Astrocyte of the cerebellum (primary cell): Measurements from ENCODE around the gene MICAL3.

Source experiments
- DNase-seq: peaks from one replicate; pipeline ENCODE4 v3.0.0-alpha.2; 2011; ENCODE audit warnings: low read depth
- H3K4me3 ChIP-seq: 2 replicates; pipeline ENCODE4 v1.5.1; 2011; ENCODE audit warnings: mild to moderate bottlenecking, low read depth, low read length, moderate library complexity
- CTCF ChIP-seq: IDR thresholded peaks from 2 replicates; pipeline ENCODE4 v1.5.1; 2012; ENCODE audit warnings: low read length, low read depth, moderate library complexity, mild to moderate bottlenecking; ENCODE audit errors: missing control alignments
- in situ Hi-C: cut with HindIII; loops from 2 replicates; pipeline ENCODE4 v1.10.0; 2017; ENCODE audit warnings: low sequenced_read_pairs

MICAL3 gene

GRCh38 chr22:17827466-17827865 lies 196.9 kb downstream of the MICAL3 start:
- in situ Hi-C loops, result no loop called here
- TF ChIP-seq CTCF, result no peak

DNA sequence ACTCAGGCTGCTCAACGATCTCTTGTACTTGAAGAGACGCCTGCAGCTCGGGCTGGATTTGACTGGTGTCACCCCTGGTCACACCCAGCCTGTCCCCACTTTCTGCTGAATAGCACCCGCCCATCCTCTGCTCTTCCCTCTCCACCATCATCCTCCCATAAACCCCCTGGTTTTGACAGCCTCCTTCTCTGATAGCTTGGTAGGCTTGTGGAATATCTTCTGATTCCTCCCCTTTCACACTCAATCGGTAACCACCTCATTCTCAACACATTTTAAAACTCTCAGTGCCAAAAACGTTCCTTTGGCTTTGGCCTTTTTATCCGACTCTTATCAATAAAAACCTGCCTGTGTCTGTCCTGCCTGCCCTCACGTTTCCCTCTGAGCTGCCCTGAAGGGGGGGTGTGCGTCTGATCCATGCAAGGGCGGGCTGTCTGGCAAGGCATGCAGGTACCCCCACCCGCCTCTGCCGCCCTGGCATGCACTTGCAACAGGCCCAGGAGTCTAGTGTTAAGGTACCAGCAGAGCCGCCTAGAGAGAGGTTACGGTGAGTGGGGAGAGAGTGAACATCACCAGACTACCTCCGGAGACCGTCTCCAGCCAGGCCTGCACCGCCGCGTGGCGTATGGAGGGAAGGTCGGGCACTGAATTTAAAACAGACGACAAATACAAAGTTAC lies 198.3 kb downstream of the MICAL3 start:
- in situ Hi-C loops, result no loop called here
- DNase-seq, result no peak
- TF ChIP-seq CTCF, result no peak
- H3K4me3 ChIP-seq, result no peak overlapping the region

More at GRCh38 chr22:17827466-17827865, 196.9 kb downstream of the MICAL3 start:
- no peak for DNase-seq
- no peak overlapping the region for H3K4me3 ChIP-seq

DNA sequence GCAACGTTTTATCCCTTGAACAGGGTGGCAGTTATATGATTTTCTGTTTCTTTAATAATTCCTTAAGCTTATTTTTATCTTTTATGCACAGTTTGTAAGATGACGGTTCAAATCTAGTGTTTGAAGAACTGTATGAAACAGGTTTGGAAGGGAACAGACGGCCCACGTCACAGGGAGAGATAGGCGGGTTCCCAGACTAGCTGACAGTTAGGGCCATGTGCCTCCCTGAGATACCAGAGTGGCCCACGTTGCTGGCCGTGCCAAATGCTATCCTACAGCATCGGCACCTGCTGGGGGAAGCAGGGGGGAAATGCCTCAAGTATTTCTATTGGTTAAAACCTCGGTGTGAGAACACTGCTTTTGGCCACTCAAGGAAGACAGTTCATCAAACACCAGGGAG lies 199.9 kb downstream of the MICAL3 start:
- in situ Hi-C loops, result loop anchor here (5.0 kb wide), 1 partner anchor 42 kb away; no protein-coding TSS in a partner anchor
- no peak overlapping the region for H3K4me3 ChIP-seq
- TF ChIP-seq CTCF, result no peak
- DNase-seq, result no peak

- no peak for TF ChIP-seq CTCF
- in situ Hi-C loops, result loop anchor here (5.0 kb wide), 1 partner anchor 42 kb away; no protein-coding TSS in a partner anchor
- DNase-seq, result no peak
- H3K4me3 ChIP-seq, result no peak overlapping the region
Observed at GRCh38 chr22:17823964-17824363, 200.4 kb downstream of the MICAL3 start.

- TF ChIP-seq CTCF, result no peak
- in situ Hi-C loops, result loop anchor here (5.0 kb wide), 1 partner anchor 41 kb away; no protein-coding TSS in a partner anchor
- H3K4me3 ChIP-seq, result no peak overlapping the region
- no peak for DNase-seq
Observed at GRCh38 chr22:17823226-17823625, 201.1 kb downstream of the MICAL3 start.

GRCh38 chr22:17822087-17822486 lies 202.3 kb downstream of the MICAL3 start:
- in situ Hi-C loops, result loop anchor here (5.0 kb wide), 1 partner anchor 40 kb away; no protein-coding TSS in a partner anchor
- DNase-seq, result no peak
- no peak overlapping the region for H3K4me3 ChIP-seq
- no peak for TF ChIP-seq CTCF
